Measurements from ENCODE around the gene APH1B. TPM values are rescaled to one million over a fixed set of nuclear protein-coding genes. Genes with fewer than 3 reads are reported as not detected.
A peak's percentile ranks its signal among the peaks of the same experiment; 100 is the strongest.

Gene APH1B
- polyA plus RNA-seq, 12 donors = 11.4 to 15.1 (median 13.8) TPM; not detected in 1

- no peak for DNase-seq
These were observed 71.8 kb downstream of the APH1B start for GRCh38 chr15:63349156-63349555.

GRCh38 chr15:63349621-63350020 is 72.2 kb downstream of the APH1B start:
- no peak for DNase-seq

DNA sequence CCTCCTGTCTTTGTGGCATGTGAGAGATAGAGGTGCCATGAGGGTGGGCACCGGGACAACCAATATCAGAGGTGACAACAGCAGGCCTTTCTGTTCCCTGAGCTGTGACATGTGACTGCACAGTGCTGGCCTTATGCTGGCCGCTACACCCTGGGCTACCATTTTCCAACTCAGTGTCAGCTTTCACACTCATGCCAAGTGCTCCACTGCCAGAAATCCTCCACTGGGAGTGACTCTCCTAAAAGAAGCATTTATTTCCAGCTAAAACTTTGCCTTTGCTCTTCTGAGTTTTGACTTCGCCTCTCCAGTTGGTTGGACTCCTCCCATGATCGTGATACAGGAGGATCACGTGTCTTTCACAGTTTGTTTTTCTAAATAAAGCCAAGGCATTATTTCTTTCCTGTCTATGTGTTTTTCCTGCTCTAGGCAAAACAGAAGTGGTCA is 72.8 kb downstream of the APH1B start:
- DNase-seq = peak; percentile 88

GRCh38 chr15:63351170-63351569 is 73.8 kb downstream of the APH1B start:
- no peak for DNase-seq

DNA sequence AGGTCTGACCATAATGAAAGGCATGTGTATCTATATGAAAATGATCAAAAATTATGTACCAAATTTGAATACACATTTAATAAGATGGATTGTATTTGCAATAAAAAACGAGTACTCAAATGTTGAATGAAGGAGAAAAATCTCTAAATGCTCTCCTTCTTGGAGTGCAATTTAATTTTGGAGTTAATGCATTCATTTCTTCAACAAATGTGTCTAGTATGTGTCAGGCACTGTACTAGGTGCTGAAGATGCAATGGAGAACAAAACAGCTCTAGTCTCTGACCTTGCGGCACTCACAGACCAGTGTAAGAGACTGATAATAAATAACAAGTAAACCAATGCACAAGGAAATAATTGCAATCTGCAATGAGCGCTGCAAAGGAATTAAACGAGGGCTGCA is 75.4 kb downstream of the APH1B start:
- no peak for DNase-seq

GRCh38 chr15:63353261-63353660 is 75.9 kb downstream of the APH1B start:
- DNase-seq = no peak

DNA sequence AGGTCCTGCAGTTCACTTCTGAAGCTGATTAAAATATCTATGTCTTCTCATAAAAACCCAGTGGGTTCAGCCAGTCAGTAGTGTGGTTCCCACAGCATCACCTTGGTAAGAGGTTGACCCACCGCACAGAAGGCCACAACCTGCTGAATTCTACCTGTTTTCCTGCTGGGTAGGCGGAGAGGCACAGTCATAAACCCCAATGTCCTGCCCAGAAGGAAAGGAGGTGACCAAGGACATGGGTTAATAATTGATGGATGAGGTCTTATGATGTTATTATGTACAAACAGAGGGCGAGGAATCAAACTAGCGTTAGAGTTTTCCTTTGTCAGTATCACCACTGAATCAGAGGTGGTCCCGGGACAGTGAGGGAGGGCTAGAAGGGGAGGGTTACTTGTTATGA is 76.5 kb downstream of the APH1B start:
- DNase-seq = no peak

DNA sequence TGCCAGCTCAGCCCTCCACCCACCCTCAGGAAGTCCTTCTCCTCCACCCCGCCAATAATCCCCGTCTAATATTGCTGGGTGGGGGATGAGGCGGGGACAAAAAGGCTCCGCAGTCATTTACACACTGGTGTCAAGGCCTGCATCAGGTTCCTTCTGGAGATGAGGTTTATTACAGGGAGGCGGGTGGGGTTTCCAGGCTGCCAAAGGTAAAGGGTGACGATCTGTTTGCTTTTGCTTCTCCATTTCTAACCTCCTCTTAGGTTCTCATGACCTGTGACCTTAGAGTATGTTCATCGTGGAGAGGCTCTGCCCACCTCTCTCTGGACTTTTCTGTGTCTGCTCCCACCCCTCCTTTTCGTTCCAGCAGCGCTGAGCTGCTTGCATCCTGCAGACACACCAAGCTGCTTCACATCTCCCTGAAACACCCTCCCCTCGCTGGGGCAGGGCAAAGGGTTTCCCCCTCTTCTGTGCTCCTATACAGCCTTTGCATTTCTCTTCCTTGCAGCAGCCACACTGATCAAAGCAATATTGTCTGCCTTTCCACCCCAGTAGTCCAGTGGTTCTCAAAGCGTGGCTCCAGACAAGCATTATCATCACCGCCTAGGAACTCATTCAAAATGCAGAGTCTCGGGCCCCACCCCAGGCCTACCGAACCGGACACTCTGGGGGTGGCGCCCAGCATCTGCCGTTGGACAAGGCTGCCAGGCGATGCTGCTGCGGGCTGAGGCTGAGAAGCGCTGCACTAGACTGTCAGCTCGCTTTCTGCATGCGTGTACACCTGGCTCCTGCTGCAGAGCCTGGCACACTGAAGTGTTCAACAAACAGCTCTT is 77.6 kb downstream of the APH1B start:
- no peak for DNase-seq

DNA sequence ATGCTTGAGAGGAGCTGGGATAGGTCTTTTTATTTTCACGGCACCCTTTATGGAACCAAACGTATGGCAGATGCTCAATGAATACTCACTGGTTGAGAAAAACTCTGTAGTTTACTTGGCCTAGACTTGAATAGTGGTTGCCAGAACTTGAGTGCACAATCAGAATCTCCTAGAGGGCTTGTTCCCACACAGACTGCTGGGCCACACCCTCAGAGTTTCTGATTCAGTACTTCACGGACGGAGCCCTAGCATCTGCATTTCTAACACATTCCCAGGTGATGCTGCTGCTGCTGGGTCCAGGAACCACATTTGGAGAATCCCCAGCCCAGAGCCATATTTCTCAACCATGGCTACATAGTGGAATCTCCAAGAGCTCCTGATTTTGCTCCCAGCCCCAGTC is 79.7 kb downstream of the APH1B start:
- DNase-seq = no peak

DNA sequence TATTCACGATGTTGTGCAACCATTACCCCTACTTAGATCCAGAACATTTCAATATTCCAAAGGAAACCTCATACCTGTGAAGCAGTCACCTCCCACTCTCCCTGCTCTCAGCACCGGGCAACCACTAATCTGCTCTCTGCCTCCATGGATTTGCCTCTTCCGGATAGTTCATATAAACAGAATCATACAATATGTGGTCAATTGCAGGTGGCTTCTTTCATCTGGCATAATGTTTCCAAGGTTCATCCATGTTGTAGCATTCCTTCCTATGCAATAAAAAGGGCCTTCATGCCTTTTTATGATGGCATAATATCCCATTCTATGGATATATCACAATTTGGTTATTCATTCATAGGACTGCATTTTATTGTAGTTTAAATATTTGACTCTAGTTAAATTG is 80.3 kb downstream of the APH1B start:
- DNase-seq = no peak

DNA sequence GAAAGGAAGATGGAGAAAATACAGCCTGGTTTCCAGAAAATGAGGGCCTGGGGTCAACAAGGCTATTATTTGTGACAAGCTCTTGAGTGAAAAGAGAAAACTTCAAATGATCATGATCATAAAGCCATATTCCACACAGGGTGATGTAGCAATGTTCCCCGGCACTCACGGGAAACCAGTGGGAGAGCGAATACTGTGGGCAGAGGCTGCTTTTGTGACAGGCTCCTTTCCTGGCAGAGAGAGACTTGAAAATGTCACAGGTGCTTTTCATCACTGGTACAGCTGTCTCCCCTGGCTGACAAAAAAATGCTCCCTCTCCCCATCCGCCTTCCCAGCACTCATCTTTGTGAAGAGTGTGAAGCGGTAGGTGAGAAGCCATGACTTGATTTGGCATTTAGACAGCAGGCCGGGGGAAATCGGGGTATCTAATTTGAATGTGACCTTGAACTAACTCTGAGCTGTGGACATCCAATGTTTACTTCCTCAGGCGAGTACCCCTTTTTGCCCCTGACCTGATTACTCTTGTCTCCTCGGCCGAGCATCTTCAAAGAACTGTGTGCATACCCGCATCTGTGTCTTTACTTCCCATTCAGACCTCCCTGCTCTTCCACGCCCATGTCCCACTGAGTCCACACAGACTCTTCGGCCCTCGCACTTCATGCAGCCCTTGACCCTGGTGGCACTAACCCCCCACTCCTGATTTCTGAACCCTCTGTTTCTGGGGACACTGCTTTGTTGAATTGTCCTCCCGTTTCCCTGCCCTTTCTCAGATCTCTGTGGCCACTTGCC is 81.0 kb downstream of the APH1B start:
- DNase-seq = no peak

Other genes starting within 250 kb of the APH1B start
- gene TPM1, start 234.9 kb upstream of the APH1B start, polyA plus RNA-seq (ENCODE audit: insufficient read length in 12 of 12) = 1,000 to 10,000 TPM; 1,610 to 7,782 (median 4,394) TPM
- 10 to 100 TPM in 11 of 12 donors, not detected in 1; 16.2 to 35.3 (median 18.4) TPM for gene LACTB, start 155.7 kb upstream of the APH1B start, polyA plus RNA-seq (ENCODE audit: insufficient read length in 12 of 12)
- gene RPS27L, start 120.1 kb upstream of the APH1B start, polyA plus RNA-seq (ENCODE audit: insufficient read length in 12 of 12) = 100 to 1,000 TPM in 1 of 12 donors, 10 to 100 TPM in 10, not detected in 1; 46.3 to 248 (median 66.0) TPM
- gene RAB8B, start 88.0 kb upstream of the APH1B start, polyA plus RNA-seq (ENCODE audit: insufficient read length in 12 of 12) = 10 to 100 TPM in 11 of 12 donors, not detected in 1; 17.0 to 58.1 (median 22.8) TPM
- gene CA12, start 104.2 kb downstream of the APH1B start, polyA plus RNA-seq (ENCODE audit: insufficient read length in 12 of 12) = 10 to 100 TPM in 1 of 12 donors, 1 to 10 TPM in 6, under 1 TPM in 4, not detected in 1; 0.88 to 11.3 (median 1.4) TPM
- gene USP3, start 227.0 kb downstream of the APH1B start, polyA plus RNA-seq (ENCODE audit: insufficient read length in 12 of 12) = 10 to 100 TPM in 11 of 12 donors, not detected in 1; 21.7 to 36.7 (median 26.5) TPM

All from muscle of arm (tissue), 12 donors.